ENCODE measurements around the gene SEPTIN5.

The SEPTIN5 gene

GRCh38 chr22:19746726-19747125 is 32.4 kb downstream of the SEPTIN5 start:
- no peak overlapping the region for H3K4me3 ChIP-seq (ENCODE audit: low read depth, low read length)

GRCh38 chr22:19747551-19747950 is 33.2 kb downstream of the SEPTIN5 start:
- no peak overlapping the region for H3K4me3 ChIP-seq (ENCODE audit: low read depth, low read length)

- H3K4me3 ChIP-seq (ENCODE audit: low read depth, low read length), result no peak overlapping the region
Observed at GRCh38 chr22:19748139-19748538, 33.8 kb downstream of the SEPTIN5 start.

- no peak overlapping the region for H3K4me3 ChIP-seq (ENCODE audit: low read depth, low read length)
Observed at GRCh38 chr22:19748991-19749664, 34.8 kb downstream of the SEPTIN5 start.

- no peak overlapping the region for H3K4me3 ChIP-seq (ENCODE audit: low read depth, low read length)
Observed at GRCh38 chr22:19749876-19750275, 35.6 kb downstream of the SEPTIN5 start.

- no peak overlapping the region for H3K4me3 ChIP-seq (ENCODE audit: low read depth, low read length)
Observed at GRCh38 chr22:19750507-19751490, 36.5 kb downstream of the SEPTIN5 start.

GRCh38 chr22:19751497-19752245 is 37.4 kb downstream of the SEPTIN5 start:
- no peak overlapping the region for H3K4me3 ChIP-seq (ENCODE audit: low read depth, low read length)

- H3K4me3 ChIP-seq (ENCODE audit: low read depth, low read length), result no peak overlapping the region
Observed at GRCh38 chr22:19753090-19753842, 39.0 kb downstream of the SEPTIN5 start.

GRCh38 chr22:19753996-19754700 is 39.8 kb downstream of the SEPTIN5 start:
- H3K4me3 ChIP-seq (ENCODE audit: low read depth, low read length), result no peak overlapping the region

GRCh38 chr22:19754701-19755144 is 40.4 kb downstream of the SEPTIN5 start:
- no peak overlapping the region for H3K4me3 ChIP-seq (ENCODE audit: low read depth, low read length)

GRCh38 chr22:19755145-19755710 is 40.9 kb downstream of the SEPTIN5 start:
- no peak overlapping the region for H3K4me3 ChIP-seq (ENCODE audit: low read depth, low read length)

- no peak overlapping the region for H3K4me3 ChIP-seq (ENCODE audit: low read depth, low read length)
Observed at GRCh38 chr22:19755722-19756287, 41.5 kb downstream of the SEPTIN5 start.

GRCh38 chr22:19756288-19757128 is 42.2 kb downstream of the SEPTIN5 start:
- H3K4me3 ChIP-seq (ENCODE audit: low read depth, low read length), result no peak overlapping the region

- H3K4me3 ChIP-seq (ENCODE audit: low read depth, low read length), result no peak overlapping the region
Observed at GRCh38 chr22:19757140-19757984, 43.1 kb downstream of the SEPTIN5 start.

GRCh38 chr22:19757985-19758895 is 43.9 kb downstream of the SEPTIN5 start:
- no peak overlapping the region for H3K4me3 ChIP-seq (ENCODE audit: low read depth, low read length)

GRCh38 chr22:19758896-19759426 is 44.7 kb downstream of the SEPTIN5 start:
- H3K4me3 ChIP-seq (ENCODE audit: low read depth, low read length), result no peak overlapping the region

Data from iPS-11a (cell line).